Stimulated activated CD8-positive, alpha-beta memory T cell treated with anti-CD3 and anti-CD28 coated beads, Interleukin-15, amount 100 ng/mL, for 4 hours (primary cell): ENCODE results near the gene KIAA0753.

Source experiments
- DNase-seq, 2 donors: peaks; one replicate each; pipeline ENCODE4 v3.0.0-alpha.2; 2020; ENCODE audit warnings: low read depth in 2 of 2

KIAA0753 gene

DNA sequence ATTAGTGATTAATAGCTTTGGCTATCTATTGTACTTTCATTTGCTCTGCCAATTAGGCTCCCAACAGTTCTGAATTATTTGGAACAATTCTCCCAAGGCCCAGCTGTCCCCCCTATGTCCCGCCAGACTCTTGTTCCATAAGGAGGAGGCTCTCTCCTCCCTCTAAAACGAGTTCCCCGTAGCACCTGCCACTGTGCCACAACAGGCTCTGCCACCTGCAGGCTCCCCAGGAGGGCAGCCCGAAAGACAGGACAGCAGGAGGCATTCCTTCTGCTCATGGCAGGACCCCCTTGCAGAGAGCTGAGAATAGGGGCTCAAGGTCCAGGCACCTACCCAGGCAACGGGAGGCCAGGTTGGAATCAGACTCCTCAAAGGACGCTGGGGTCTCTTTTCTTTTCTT, 93.2 kb downstream of the KIAA0753 start:
- DNase-seq: no peak

DNA sequence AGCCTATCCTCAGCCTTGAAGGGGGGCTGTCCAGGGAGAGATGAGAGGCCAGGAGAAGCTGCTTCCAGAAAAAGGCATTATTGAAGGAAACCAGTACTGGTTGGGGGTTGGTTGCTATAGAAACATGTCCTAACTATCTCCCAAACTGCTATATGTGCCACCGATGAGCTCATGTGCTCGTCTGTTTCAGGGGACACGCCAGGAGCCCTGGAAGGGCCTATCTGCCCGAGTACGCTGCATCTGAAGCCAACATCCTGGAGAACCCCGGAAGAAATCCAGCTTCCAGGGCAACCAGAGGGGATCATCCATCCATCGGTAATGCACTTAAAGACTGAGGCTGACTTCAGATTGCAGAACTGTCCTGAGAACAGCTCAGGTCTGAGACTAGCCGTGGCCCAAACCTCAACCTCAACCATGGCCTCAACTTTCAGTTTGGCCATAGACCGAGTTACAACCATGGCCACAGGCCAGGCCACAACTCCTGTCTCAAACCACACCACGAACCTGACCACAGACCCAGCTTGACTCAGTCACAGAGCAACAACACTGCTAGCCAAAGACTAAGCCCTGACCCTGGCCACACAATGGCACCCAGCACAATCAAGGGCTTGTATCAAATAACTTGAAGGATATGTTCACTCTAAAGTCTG, 94.3 kb downstream of the KIAA0753 start:
- no peak for DNase-seq

DNA sequence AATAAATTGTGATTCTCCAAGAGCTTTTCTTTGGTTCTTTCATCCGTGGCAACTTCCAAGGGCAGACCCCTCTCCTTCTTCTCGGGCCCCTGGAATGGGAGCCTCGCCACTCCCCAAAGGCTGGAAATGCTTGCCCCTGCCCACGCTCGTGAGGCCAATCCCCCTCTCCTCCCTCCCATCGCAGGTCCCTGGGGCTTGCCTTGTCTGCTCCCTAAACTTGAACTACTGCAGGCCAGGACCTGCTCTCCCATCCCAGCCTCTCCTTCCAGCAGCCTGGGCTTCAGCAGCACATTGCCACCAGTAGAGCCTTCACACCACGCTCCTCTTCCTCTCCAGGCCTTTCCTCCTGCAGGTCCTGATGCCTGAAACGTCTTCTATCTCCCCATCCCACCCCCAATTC, 95.2 kb downstream of the KIAA0753 start:
- DNase-seq: no peak

- no peak for DNase-seq
Measured at GRCh38 chr17:6544011-6544370, 96.5 kb downstream of the KIAA0753 start.

DNA sequence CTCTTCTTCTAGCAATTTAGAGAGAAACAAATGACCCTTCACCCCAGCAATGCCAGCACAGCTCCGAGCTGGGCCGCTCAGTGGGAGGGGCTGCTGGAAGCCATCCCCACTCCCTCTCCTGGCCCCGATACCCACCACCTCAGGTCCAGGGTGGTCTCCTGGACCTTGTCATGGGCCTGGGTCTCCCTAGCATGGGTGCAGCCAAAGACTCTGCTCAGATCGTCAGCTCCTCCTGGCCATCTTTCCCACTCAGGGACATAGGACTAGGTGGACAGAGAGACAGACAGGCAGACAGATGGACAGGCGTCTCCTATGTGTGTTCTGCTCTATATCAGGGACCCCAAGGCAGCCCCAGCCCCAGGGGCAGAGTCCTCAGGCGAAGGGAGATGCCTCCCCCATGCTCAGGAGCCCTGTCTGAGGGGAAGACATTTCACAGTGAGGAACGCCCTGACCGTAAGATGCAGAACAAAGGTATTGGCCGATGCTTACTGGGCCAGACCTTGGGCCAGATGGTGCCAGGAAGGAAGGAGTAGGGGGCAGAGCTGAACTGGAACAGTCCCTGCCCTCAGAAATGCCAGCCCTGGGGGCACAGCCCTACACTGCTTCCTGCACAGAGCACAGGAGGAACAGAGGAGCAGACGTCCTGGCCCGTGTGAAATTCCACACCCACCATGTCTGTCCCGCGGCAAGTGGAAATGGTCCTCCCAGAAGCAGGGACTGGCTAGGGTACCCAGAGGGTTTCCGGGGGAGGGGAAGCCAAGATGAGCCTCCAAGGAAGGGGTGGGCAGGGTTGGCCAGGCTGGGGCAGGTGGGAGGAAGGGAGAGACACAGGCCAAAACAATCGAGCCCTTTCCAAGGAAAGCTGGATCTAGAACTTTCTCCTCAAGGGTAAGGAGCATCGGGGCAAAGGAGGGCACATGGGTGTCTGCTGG, 97.2 kb downstream of the KIAA0753 start:
- DNase-seq: no peak

DNA sequence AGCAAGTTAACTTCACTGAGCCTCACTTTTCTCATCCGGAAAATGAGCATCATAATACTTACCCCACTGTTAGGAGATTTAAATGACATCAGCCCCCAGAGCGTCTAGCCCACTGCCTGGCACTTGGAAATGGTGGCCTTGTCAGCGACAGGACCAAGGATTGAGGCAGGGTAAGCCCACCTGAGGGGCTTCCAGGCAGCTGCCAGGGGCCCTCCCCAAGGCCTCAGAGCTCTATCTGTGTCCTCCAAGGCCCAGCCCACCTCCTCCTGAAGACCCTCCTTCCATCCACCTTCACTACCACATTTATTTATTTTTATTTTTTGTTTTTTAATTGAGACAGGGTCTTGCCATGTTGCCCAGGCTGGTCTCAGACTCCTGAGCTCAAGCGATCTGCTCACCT, 97.9 kb downstream of the KIAA0753 start:
- no peak for DNase-seq

DNA sequence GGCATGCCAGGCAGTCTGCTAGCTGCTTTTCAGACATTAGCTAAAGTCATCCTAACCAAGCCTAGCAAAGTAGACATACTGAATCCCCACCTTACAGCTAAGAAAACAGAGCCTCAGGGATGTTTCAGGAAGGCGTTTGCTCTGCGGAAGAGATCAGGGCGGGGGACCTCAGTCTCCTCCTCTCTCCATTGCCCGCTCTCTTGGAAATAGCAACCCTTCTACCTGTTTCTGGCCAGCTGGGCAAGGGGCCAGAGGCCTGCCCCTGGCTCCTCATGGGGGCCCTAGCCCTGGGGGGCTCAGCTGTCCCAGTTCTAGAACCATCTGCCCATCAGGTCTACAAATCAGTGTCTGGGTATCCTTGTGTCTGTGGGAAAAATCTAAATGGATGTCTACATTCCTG, 98.6 kb downstream of the KIAA0753 start:
- DNase-seq: no peak

DNA sequence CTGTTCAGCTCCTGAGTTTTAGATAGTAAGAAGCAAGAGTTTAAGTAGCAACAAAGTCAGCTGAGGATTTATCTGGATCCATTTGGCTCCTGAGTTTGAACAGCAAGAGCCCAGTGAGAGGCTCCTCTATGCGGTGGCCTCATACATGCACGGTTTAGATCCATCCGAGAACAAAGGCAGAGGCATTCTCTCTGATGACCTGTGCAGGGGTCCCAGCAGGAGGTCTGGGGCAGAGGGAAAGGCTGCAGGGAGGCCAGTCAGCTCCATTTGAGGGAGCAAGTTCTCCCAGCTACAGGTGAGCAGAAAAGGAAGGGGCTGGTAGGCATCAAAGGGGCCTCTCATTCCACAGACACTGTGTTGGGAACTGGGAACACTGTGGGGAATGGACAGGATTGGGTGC, 100.6 kb downstream of the KIAA0753 start:
- no peak for DNase-seq

DNA sequence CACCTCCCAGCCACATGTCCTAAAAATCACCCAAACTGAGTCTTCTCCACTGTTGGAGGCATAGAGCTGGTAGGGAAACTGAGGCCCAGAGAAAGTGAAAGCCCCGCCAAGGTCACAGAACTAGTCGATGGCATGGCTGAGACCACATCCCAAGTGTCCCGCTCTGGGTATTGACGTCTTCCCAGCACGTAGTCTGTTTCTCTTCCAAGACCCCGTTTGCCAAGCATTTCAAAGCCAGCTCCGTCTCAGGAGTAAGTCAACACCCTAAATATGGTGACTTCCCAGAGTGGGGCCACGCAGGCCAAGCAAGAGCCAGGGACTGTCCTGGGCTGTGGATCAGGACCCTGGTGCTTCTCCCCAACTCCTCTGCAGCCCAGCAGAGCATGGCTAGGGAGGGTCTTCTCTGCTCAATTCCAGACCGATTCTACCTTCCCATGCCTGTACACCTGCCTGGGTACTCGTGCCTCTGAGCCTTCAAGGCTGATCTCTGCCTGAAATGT, 103.9 kb downstream of the KIAA0753 start:
- DNase-seq: no peak

- no peak for DNase-seq
Measured at GRCh38 chr17:6536053-6536452, 104.5 kb downstream of the KIAA0753 start.

- DNase-seq: no peak
Measured at GRCh38 chr17:6534846-6535514, 105.5 kb downstream of the KIAA0753 start.

- DNase-seq: no peak
Measured at GRCh38 chr17:6532441-6532885, 108.0 kb downstream of the KIAA0753 start.

GRCh38 chr17:6531575-6531974, 108.9 kb downstream of the KIAA0753 start:
- no peak for DNase-seq

GRCh38 chr17:6530324-6530920, 110.1 kb downstream of the KIAA0753 start:
- DNase-seq: no peak

DNA sequence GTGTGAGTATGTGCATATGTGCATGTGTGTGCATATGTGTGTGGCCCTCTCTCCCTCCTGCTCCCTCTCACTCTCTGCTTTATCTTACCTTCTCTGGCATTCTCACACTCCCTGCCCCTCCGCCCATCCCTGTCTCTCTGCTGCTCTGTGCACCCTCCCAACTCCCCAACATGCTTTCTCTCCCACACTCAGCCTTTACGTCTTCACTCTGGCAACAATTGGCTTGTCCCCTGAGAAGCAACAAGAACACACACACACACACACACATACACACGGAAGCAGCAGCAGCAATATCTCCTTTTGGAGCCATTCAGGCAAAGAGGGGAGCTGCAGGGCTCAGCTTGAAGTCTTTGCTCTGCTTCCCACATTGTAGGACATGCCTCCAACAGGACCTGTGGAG, 112.0 kb downstream of the KIAA0753 start:
- DNase-seq: no peak
